HG03159 (cell line): ENCODE data around the gene ITGB1.
A peak's percentile ranks its signal among the peaks of the same experiment; 100 is the strongest.
"Not testable (repeated sequence)": the region's sequence is repeated elsewhere in the genome, so short reads cannot be mapped to it uniquely, and the experiment has no call there.

ENCODE experiments used
- ATAC-seq: cut with Tn5 transposase; IDR thresholded peaks from one replicate; pipeline ENCODE4 v1.9.1; 2021; ENCODE audit warnings: mild to moderate bottlenecking, moderate library complexity; ENCODE audit not compliant: unreplicated experiment

Gene ITGB1

GRCh38 chr10:32939296-32940111 lies 18.5 kb downstream of the ITGB1 start:
- ATAC-seq: no peak

- ATAC-seq: no peak
These were observed 19.4 kb downstream of the ITGB1 start for GRCh38 chr10:32938554-32939061.

GRCh38 chr10:32937911-32938424 lies 20.1 kb downstream of the ITGB1 start:
- peak; percentile 50 for ATAC-seq

- no peak for ATAC-seq
These were observed 25.8 kb downstream of the ITGB1 start for GRCh38 chr10:32932225-32932729.

GRCh38 chr10:32931593-32931992 lies 26.4 kb downstream of the ITGB1 start:
- no peak for ATAC-seq

- ATAC-seq: no peak
These were observed 28.0 kb downstream of the ITGB1 start for GRCh38 chr10:32930036-32930435.

- no peak for ATAC-seq
These were observed 28.4 kb downstream of the ITGB1 start for GRCh38 chr10:32929634-32930033.

- ATAC-seq: no peak
These were observed 30.3 kb downstream of the ITGB1 start for GRCh38 chr10:32927750-32928149.

GRCh38 chr10:32923849-32924248 lies 34.2 kb downstream of the ITGB1 start:
- ATAC-seq: no peak

GRCh38 chr10:32923134-32923533 lies 34.9 kb downstream of the ITGB1 start:
- ATAC-seq: no peak

- no peak for ATAC-seq
These were observed 35.9 kb downstream of the ITGB1 start for GRCh38 chr10:32922170-32922569.

GRCh38 chr10:32917817-32918216 lies 40.2 kb downstream of the ITGB1 start:
- not testable (repeated sequence) for ATAC-seq

- no peak for ATAC-seq
These were observed 46.6 kb downstream of the ITGB1 start for GRCh38 chr10:32911285-32912016.

GRCh38 chr10:32909970-32910369 lies 48.1 kb downstream of the ITGB1 start:
- not testable (repeated sequence) for ATAC-seq

GRCh38 chr10:32909456-32909855 lies 48.6 kb downstream of the ITGB1 start:
- ATAC-seq: no peak

GRCh38 chr10:32906595-32906994 lies 51.4 kb downstream of the ITGB1 start:
- no peak for ATAC-seq

GRCh38 chr10:32905466-32905865 lies 52.6 kb downstream of the ITGB1 start:
- ATAC-seq: no peak

GRCh38 chr10:32901815-32902214 lies 56.2 kb downstream of the ITGB1 start:
- ATAC-seq: no peak

GRCh38 chr10:32895200-32895968 lies 62.6 kb downstream of the ITGB1 start:
- ATAC-seq: not testable (repeated sequence)

- no peak for ATAC-seq
These were observed 63.9 kb downstream of the ITGB1 start for GRCh38 chr10:32893916-32894664.
